Tibial nerve (tissue), 4 donors: ENCODE results near the gene TSHZ3. TPM values are rescaled to one million over a fixed set of nuclear protein-coding genes. Genes with fewer than 3 reads are reported as not detected.

Experiments used
- DNase-seq, 2 donors: peaks; one replicate each; pipeline ENCODE4 v3.0.0-alpha.2; 2019; ENCODE audit warnings: low spot score in 2 of 2
- H3K27ac ChIP-seq, 4 donors: fragments of 200-600 bp; sonication (generic) in 3 of 4; one replicate each; pipeline ENCODE4 v1.5.1; 2017 to 2019; ENCODE audit warnings: mild to moderate bottlenecking in 1 of 4
- H3K27me3 ChIP-seq, 2 donors: fragments of 200-600 bp; sonication (generic) in 1 of 2; one replicate each; pipeline versions ENCODE4 v1.5.1 to v1.6.0; 2017 to 2019
- H3K36me3 ChIP-seq, 3 donors: fragments of 200-600 bp; sonication (generic); one replicate each; pipeline ENCODE4 v1.5.1; 2018 to 2019
- H3K4me1 ChIP-seq, 4 donors: fragments of 200-600 bp; sonication (generic) in 3 of 4; one replicate each; pipeline ENCODE4 v1.5.1; 2017 to 2019
- H3K4me3 ChIP-seq, 4 donors: fragments of 200-600 bp; sonication (generic) in 3 of 4; one replicate each; pipeline ENCODE4 v1.5.1; 2017 to 2019; ENCODE audit warnings: mild to moderate bottlenecking in 1 of 4, moderate library complexity in 1 of 4
- H3K9me3 ChIP-seq, 4 donors: fragments of 200-600 bp; sonication (generic) in 3 of 4; one replicate each; pipeline ENCODE4 v1.5.1; 2017 to 2019
- CTCF ChIP-seq, 5 experiments: fragments of 200-600 bp in 3 of 5; fragments of 450-650 bp in 2 of 5; sonication (generic) in 3 of 5; IDR thresholded peaks; one replicate each; pipeline ENCODE4 v1.5.1; 2016 to 2019; ENCODE audit warnings: antibody characterized with exemption in 5 of 5, mild to moderate bottlenecking in 3 of 5, moderate library complexity in 2 of 5
- EP300 ChIP-seq, 2 donors: sonication (generic); formaldehyde crosslinking; IDR thresholded peaks; one replicate each; pipeline ENCODE4 v1.6.1; 2017; ENCODE audit warnings: antibody characterized with exemption in 2 of 2, mild to moderate bottlenecking in 1 of 2
- POLR2A ChIP-seq, 2 donors: fragments of 450-650 bp; IDR thresholded peaks; one replicate each; pipeline ENCODE4 v1.6.1; 2017; ENCODE audit warnings: antibody characterized with exemption in 2 of 2, mild to moderate bottlenecking in 2 of 2, moderate library complexity in 2 of 2
- WGBS, 2 donors: methylation state at CpG; one replicate each; pipeline ENCODE4 v1.1.5; 2018; 5-methylcytosine and 5-hydroxymethylcytosine counted together
- total RNA-seq, 4 donors: library from RNA; depleted of rRNA; stranded (reverse); fragments of >200 nt; gene quantifications; one replicate each; pipeline ENCODE4 v1.1.0, GENCODE V29; 2016

TSHZ3 gene
- total RNA-seq, 4 donors from 2014 or later = 20.4 to 22.4 (median 22.3) TPM

- Histone ChIP-seq H3K9me3 (no peaks in the 10 kb centered on the region), H3K27ac (peak overlapping the region in 2 of 4 donors; percentile 71 to 75), H3K4me1 (peaks cover 0 to 55% (median 12%) of the 10 kb centered on the region in 4 donors), H3K4me3 (no peak overlapping the region), H3K27me3 (no peaks in the 10 kb centered on the region), H3K36me3 (no peaks in the 10 kb centered on the region)
- WGBS, 2 donors = 43 to 45% methylated on average over 5 of the region's 5 CpGs
- no peak for DNase-seq
- TF ChIP-seq POLR2A (IDR thresholded peaks at IDR 0.05) (no peak), EP300 (IDR thresholded peaks at IDR 0.05) (no peak), CTCF (IDR thresholded peaks at IDR 0.05) (no peak)
Measured at GRCh38 chr19:31339411-31339810, 9.8 kb downstream of the TSHZ3 start.

GRCh38 chr19:31338069-31338776 lies 11.0 kb downstream of the TSHZ3 start:
- 35 to 36% methylated on average over 10 of the region's 10 CpGs for WGBS, 2 donors
- TF ChIP-seq POLR2A (IDR thresholded peaks at IDR 0.05) = no peak
- peak; percentile 34 to 64 (median 48) for TF ChIP-seq CTCF (IDR thresholded peaks at IDR 0.05)
- no peak for TF ChIP-seq EP300 (IDR thresholded peaks at IDR 0.05)
- Histone ChIP-seq H3K9me3 (no peaks in the 10 kb centered on the region), H3K36me3 (no peaks in the 10 kb centered on the region), H3K27me3 (no peaks in the 10 kb centered on the region), H3K4me3 (no peak overlapping the region), H3K4me1 (peaks cover 0 to 53% (median 12%) of the 10 kb centered on the region in 4 donors), H3K27ac (peak overlapping the region in 2 of 4 donors; percentile 71 to 75)
- DNase-seq = peak in 1 of 2 donors; percentile 67

- Histone ChIP-seq H3K9me3 (no peaks in the 10 kb centered on the region), H3K4me1 (peaks cover 0 to 50% (median 12%) of the 10 kb centered on the region in 4 donors), H3K27ac (no peak overlapping the region), H3K27me3 (no peaks in the 10 kb centered on the region), H3K4me3 (no peak overlapping the region), H3K36me3 (no peaks in the 10 kb centered on the region)
- TF ChIP-seq CTCF (IDR thresholded peaks at IDR 0.05) (no peak), POLR2A (IDR thresholded peaks at IDR 0.05) (no peak), EP300 (IDR thresholded peaks at IDR 0.05) (no peak)
- 81 to 84% methylated on average over 7 of the region's 7 CpGs for WGBS, 2 donors
- no peak for DNase-seq
Measured at GRCh38 chr19:31337008-31337914, 12.0 kb downstream of the TSHZ3 start.

GRCh38 chr19:31335716-31336115 lies 13.5 kb downstream of the TSHZ3 start:
- WGBS, 2 donors = 86 to 89% methylated on average over 6 of the region's 6 CpGs
- H3K36me3 ChIP-seq = no peaks in the 10 kb centered on the region
- no peak for DNase-seq
- no peak for TF ChIP-seq CTCF (IDR thresholded peaks at IDR 0.05)
- TF ChIP-seq POLR2A (IDR thresholded peaks at IDR 0.05) = no peak
- no peak for TF ChIP-seq EP300 (IDR thresholded peaks at IDR 0.05)
- no peak overlapping the region for H3K4me3 ChIP-seq
- no peaks in the 10 kb centered on the region for H3K9me3 ChIP-seq
- no peaks in the 10 kb centered on the region for H3K27me3 ChIP-seq
- H3K27ac ChIP-seq = peak overlapping the region in 1 of 4 donors; percentile 22
- H3K4me1 ChIP-seq = peaks cover 0 to 48% (median 10%) of the 10 kb centered on the region in 4 donors
